AG04449 (cell line): Measurements from ENCODE around the gene MRRF.
A peak's percentile ranks its signal among the peaks of the same experiment; 100 is the strongest.

ENCODE experiments used
- CTCF ChIA-PET: fragments of 350-600 bp; formaldehyde crosslinking; extraction: SDS; loops from one replicate; lab custom pipeline; 2021; ENCODE audit warnings: antibody characterized with exemption; lab: Yijun Ruan, JAX
- POLR2A ChIA-PET: fragments of 400-600, 350-600 bp; formaldehyde crosslinking; extraction: SDS; loops from one replicate; lab custom pipeline; 2020; ENCODE audit warnings: antibody characterized with exemption, inconsistent platforms; lab: Yijun Ruan, JAX
- DNase-seq: peaks from one replicate; pipeline ENCODE4 v3.0.0-alpha.2; 2010; ENCODE audit warnings: low read depth, low spot score
- H3K4me3 ChIP-seq: 2 replicates; pipeline ENCODE4 v1.5.1; 2011; ENCODE audit warnings: low read depth, mild to moderate bottlenecking, control low read depth, low read length
- TF ChIP-seq, protein P1 (sequence below): IDR thresholded peaks from one replicate; pipeline ENCODE4 v1.5.1; 2011; ENCODE audit warnings: mild to moderate bottlenecking, moderate library complexity, low read length, control low read depth, inconsistent platforms; ENCODE audit not compliant: insufficient read depth; ENCODE audit errors: missing control alignments

Gene MRRF, protein sequence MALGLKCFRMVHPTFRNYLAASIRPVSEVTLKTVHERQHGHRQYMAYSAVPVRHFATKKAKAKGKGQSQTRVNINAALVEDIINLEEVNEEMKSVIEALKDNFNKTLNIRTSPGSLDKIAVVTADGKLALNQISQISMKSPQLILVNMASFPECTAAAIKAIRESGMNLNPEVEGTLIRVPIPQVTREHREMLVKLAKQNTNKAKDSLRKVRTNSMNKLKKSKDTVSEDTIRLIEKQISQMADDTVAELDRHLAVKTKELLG

DNA sequence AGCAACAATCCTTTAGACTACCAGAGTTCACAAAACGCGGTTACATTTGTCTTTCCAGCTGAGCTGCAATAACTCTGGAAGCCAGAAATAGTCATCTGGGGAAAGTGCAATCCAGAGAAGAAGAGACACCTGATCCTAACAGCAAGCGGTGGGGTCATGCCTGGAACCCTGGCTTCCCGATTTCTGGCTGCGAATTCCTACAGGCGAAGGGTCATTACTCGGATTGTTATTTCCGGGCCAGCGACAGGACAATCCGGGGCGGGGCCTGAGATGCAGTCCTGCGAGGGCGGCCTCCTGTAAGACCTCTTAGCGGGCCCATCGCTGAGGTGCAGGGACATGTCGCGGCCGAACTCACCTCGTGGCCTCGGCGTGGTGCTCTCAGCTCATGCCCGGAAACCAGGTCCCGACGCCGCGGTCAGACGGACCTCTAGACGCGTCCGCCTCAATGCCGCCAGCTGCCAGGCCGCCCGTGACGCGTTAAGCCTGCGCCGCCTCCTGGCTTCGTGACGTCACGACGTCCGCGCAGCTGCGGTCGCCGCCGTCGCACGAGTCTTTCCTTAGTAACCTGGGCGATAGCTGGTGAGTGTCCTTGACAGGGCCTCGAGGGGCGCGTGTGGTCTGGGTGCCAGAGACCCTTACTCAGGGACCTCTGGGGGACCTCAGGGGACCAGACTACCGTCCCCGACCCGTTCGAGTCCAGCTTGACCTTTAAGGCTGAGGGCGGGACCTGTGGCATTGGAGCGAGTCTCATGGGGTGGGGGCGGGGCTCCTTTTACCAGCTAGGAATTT lies at the start of gene MRRF, which contains the start of gene RBM18:
Gene MRRF, plus strand, starts transcription at position 523 of the 789 bp plus-strand sequence. CDS start 6,010 bp downstream, outside the sequence.
Gene RBM18, minus strand, starts transcription at position 481 of the 789 bp plus-strand sequence. CDS start 3,348 bp downstream, outside the sequence.
- peak within 1 kb of the TSS; percentile 96 for H3K4me3 ChIP-seq
- CTCF ChIA-PET, result interaction anchor here (0.6 to 3.0 kb wide), 13 partner anchors 17 to 167 kb away, joined by 3 to 15 read pairs (median 4); no protein-coding TSS in a partner anchor
- peak; percentile 41 for DNase-seq
- POLR2A ChIA-PET, result interaction anchor here (0.8 to 1.2 kb wide), 3 partner anchors 11 to 165 kb away, joined by 3 read pairs; no protein-coding TSS in a partner anchor
- TF ChIP-seq, protein P1, sequence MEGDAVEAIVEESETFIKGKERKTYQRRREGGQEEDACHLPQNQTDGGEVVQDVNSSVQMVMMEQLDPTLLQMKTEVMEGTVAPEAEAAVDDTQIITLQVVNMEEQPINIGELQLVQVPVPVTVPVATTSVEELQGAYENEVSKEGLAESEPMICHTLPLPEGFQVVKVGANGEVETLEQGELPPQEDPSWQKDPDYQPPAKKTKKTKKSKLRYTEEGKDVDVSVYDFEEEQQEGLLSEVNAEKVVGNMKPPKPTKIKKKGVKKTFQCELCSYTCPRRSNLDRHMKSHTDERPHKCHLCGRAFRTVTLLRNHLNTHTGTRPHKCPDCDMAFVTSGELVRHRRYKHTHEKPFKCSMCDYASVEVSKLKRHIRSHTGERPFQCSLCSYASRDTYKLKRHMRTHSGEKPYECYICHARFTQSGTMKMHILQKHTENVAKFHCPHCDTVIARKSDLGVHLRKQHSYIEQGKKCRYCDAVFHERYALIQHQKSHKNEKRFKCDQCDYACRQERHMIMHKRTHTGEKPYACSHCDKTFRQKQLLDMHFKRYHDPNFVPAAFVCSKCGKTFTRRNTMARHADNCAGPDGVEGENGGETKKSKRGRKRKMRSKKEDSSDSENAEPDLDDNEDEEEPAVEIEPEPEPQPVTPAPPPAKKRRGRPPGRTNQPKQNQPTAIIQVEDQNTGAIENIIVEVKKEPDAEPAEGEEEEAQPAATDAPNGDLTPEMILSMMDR, result no peak

DNA sequence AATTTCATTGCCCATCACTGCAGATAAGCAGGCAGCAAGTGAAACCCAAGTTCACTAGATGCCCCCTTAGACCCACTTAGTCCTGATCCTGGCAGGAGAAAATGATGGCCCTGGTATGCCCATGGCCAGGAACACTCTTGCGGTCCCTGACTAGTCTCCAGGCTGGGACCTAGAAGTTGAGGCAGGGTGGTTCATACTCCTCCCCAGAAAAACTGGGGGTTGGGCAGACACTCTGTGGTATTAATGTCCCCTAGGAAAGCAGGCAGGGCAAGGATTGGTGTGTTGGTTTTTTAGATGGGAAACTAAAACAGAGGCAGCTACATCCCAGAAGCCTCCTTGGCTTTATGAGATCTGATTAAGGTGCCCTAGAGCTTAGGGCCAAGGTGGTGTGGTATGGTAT lies 49.0 kb upstream of the MRRF start:
- CTCF ChIA-PET, result interaction anchor here (1.1 to 2.2 kb wide), 2 partner anchors 93 to 117 kb away, joined by 5 to 6 read pairs; no protein-coding TSS in a partner anchor
- POLR2A ChIA-PET, result no interaction called here
- TF ChIP-seq, protein P1, result no peak
- no peak for DNase-seq
- H3K4me3 ChIP-seq, result no peak overlapping the region

DNA sequence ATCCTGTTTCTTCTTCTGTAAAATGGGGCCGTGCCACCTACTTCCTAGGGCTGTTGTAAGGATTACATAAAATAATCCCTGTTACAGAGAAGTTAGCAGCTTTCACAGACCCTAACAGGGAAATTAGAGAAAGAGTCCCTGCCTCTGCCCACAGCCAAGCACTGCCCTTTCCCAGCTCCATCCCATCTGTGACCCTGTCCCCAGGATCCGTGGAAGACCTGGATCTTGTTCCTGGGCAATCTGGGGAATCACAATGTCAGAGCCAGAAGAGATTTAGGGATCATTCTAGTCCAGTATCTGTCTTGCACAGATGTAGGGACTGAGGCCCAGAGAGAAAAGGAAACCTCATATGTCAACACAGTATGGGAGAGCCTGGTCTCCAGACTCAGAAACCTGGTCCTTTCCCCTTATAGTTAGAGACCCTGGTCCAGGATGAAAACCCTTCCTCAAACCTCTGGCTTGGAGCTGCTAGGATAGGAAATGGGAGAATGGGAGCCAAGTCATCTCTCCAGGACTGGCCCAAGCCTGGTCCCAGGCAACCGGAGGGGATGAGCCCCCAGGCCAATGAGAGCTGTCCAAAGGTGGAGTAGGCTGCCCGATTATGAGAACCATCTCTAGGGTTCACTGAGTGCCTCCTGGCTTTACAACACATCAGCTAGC lies 48.4 kb upstream of the MRRF start:
- no peak overlapping the region for H3K4me3 ChIP-seq
- no peak for DNase-seq
- CTCF ChIA-PET, result interaction anchor here (1.1 to 2.2 kb wide), 2 partner anchors 93 to 117 kb away, joined by 5 to 6 read pairs; no protein-coding TSS in a partner anchor
- TF ChIP-seq, protein P1, result no peak
- POLR2A ChIA-PET, result no interaction called here

DNA sequence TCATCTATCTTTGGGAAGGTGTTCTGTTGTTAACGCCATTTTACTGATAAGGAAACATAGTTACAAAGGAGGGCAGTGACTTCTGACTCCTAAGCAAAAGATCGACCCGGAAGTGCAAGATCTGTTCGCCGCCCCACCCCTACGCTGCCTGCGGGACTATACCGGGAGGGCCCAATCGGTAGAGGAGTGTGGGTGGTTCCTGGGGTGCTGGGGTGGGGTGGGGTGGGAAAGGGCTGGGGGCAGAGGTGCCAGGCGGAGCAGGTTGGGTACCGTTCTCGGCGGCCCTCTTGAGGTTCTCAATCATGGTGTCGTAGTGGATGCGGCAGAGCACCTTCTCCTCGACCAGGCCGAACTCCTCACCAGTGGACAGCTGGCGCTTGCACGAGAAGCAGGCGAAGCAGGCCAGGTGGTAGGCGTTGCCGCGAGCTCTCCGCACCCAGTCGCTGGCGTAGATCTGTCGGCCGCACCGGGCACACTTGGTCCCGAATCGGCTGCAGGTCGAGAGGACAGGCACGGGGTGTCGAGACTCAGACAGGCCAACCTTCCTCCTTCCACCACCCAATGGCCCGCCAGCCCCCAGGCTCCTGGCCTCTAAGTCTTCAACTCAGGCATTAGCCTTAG lies 47.8 kb upstream of the MRRF start:
- H3K4me3 ChIP-seq, result no peak overlapping the region
- no peak for DNase-seq
- TF ChIP-seq, protein P1, result no peak
- POLR2A ChIA-PET, result no interaction called here
- CTCF ChIA-PET, result interaction anchor here (1.1 to 2.2 kb wide), 2 partner anchors 94 to 118 kb away, joined by 5 to 6 read pairs; no protein-coding TSS in a partner anchor

DNA sequence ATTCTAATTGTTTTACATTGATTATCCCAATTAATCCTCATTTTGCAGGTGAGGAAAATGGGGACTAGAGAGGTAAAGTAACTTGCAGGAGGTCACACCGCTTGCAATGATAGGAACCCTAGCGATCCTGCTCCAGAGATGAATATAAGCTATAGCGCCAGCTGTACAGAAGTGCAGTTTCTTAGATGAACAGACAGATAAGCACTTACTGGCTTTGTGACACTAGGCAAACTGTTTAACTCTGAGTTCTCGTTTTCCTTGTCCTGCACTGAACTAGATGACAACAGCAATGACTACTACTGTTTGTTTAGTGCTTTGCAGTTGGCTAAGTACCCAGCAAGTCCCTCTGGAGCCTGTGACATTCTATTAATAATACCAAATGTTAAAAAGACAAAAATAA lies 47.0 kb upstream of the MRRF start:
- CTCF ChIA-PET, result no interaction called here
- TF ChIP-seq, protein P1, result no peak
- POLR2A ChIA-PET, result no interaction called here
- no peak overlapping the region for H3K4me3 ChIP-seq
- DNase-seq, result no peak
